GM23338 (cell line): ENCODE results near the gene GPR26. TPM values are rescaled to one million over a fixed set of nuclear protein-coding genes. Genes with fewer than 3 reads are reported as not detected.

ENCODE experiments used
- ATAC-seq: fragments of 200-7000 bp; cut with Tn5 transposase; 3 replicates; pipeline ENCODE4 v1.9.1; 2020
- DNase-seq: peaks from one replicate; pipeline ENCODE4 v3.0.0-alpha.2; 2015; ENCODE audit warnings: low spot score
- H2AFZ ChIP-seq: fragments of 200-600 bp; sonication (generic); 2 replicates; pipeline ENCODE4 v1.8.0; 2016; ENCODE audit warnings: antibody characterized with exemption, mild to moderate bottlenecking, moderate library complexity
- H3F3A ChIP-seq: fragments of 200-600 bp; sonication (generic); replicated peaks from 2 replicates; pipeline ENCODE4 v1.8.0; 2017; ENCODE audit warnings: antibody characterized with exemption, mixed run types, low read depth
- H3K27ac ChIP-seq: fragments of 200-600 bp; sonication (generic); 2 replicates; pipeline ENCODE4 v1.6.1; 2016; ENCODE audit warnings: low read depth
- H3K27me3 ChIP-seq: fragments of 200-600 bp; sonication (generic); 2 replicates; pipeline ENCODE4 v1.8.0; 2016; ENCODE audit warnings: mild to moderate bottlenecking, mixed run types, moderate library complexity; ENCODE audit not compliant: insufficient read depth
- H3K36me3 ChIP-seq: fragments of 200-600 bp; sonication (generic); 2 replicates; pipeline ENCODE4 v1.8.0; 2016; ENCODE audit warnings: mild to moderate bottlenecking; ENCODE audit not compliant: insufficient read depth
- H3K4me1 ChIP-seq: fragments of 200-600 bp; sonication (generic); 2 replicates; pipeline ENCODE4 v1.8.0; 2016; ENCODE audit warnings: mild to moderate bottlenecking, moderate library complexity; ENCODE audit not compliant: insufficient read depth
- H3K4me2 ChIP-seq: fragments of 200-600 bp; sonication (generic); 2 replicates; pipeline ENCODE4 v1.7.1; 2017; ENCODE audit warnings: mixed run types
- H3K4me3 ChIP-seq: fragments of 200-600 bp; sonication (generic); 2 replicates; pipeline ENCODE4 v1.6.1; 2016; ENCODE audit warnings: mixed run types
- H3K79me2 ChIP-seq: fragments of 200-600 bp; sonication (generic); replicated peaks from 2 replicates; pipeline ENCODE4 v1.8.0; 2017; ENCODE audit warnings: mild to moderate bottlenecking; ENCODE audit not compliant: insufficient read depth
- H3K9me2 ChIP-seq: fragments of 200-600 bp; sonication (generic); 2 replicates; pipeline ENCODE4 v1.8.0; 2017; ENCODE audit not compliant: insufficient read depth
- H4K20me1 ChIP-seq: fragments of 200-600 bp; sonication (generic); replicated peaks from 2 replicates; pipeline ENCODE4 v1.8.0; 2017; ENCODE audit warnings: mild to moderate bottlenecking; ENCODE audit not compliant: insufficient read depth
- H3K27ac Mint-ChIP-seq: 2 replicates; pipeline ENCODE4 v1.8.0; 2020; ENCODE audit warnings: inconsistent platforms, mild to moderate bottlenecking, moderate library complexity, mixed read lengths
- H3K27me3 Mint-ChIP-seq: 3 replicates; pipeline ENCODE4 v1.8.0; 2022; ENCODE audit warnings: low read depth, mild to moderate bottlenecking, moderate library complexity, mixed read lengths, inconsistent platforms; ENCODE audit not compliant: insufficient read depth, poor library complexity
- H3K36me3 Mint-ChIP-seq: 3 replicates; pipeline ENCODE4 v1.8.0; 2021; ENCODE audit warnings: low read depth, mild to moderate bottlenecking, inconsistent platforms, moderate library complexity, mixed read lengths
- H3K4me1 Mint-ChIP-seq: 3 replicates; pipeline ENCODE4 v1.8.0; 2020; ENCODE audit warnings: mild to moderate bottlenecking, inconsistent platforms, mixed read lengths
- H3K4me3 Mint-ChIP-seq: 3 replicates; pipeline ENCODE4 v1.8.0; 2021; ENCODE audit warnings: moderate library complexity, mild to moderate bottlenecking, inconsistent platforms, mixed read lengths
- H3K9me3 Mint-ChIP-seq: 3 replicates; pipeline ENCODE4 v1.8.0; 2020; ENCODE audit warnings: moderate library complexity, mild to moderate bottlenecking, inconsistent platforms, mixed read lengths
- CREB1 ChIP-seq: fragments of 250-450 bp; sonication (Bioruptor Pico); IDR thresholded peaks from 2 replicates; pipeline ENCODE4 v1.5.0; 2020; ENCODE audit warnings: low read depth, mild to moderate bottlenecking, moderate library complexity
- EZH2 ChIP-seq: fragments of 200-600 bp; sonication (generic); IDR thresholded peaks from one replicate; pipeline ENCODE4 v1.8.0; 2017; ENCODE audit warnings: antibody characterized with exemption, mild to moderate bottlenecking, low read depth; ENCODE audit not compliant: unreplicated experiment
- EZH2phosphoT487 ChIP-seq: fragments of 200-600 bp; sonication (generic); IDR thresholded peaks from one replicate; pipeline ENCODE4 v1.8.1; 2018; ENCODE audit warnings: antibody characterized with exemption; ENCODE audit not compliant: unreplicated experiment
- JUNB ChIP-seq: IDR thresholded peaks from one replicate; pipeline ENCODE4 v1.6.1; 2016; ENCODE audit warnings: antibody characterized with exemption; ENCODE audit not compliant: unreplicated experiment
- NANOG ChIP-seq: IDR thresholded peaks from 2 replicates; pipeline ENCODE4 v1.6.1; 2016; ENCODE audit warnings: antibody characterized with exemption, borderline replicate concordance
- POLR2AphosphoS5 ChIP-seq: IDR thresholded peaks from 2 replicates; pipeline ENCODE4 v1.6.1; 2016; ENCODE audit warnings: antibody characterized with exemption, low read depth
- STAT1 ChIP-seq: IDR thresholded peaks from one replicate; pipeline ENCODE4 v1.6.1; 2016; ENCODE audit warnings: antibody characterized with exemption; ENCODE audit not compliant: unreplicated experiment
- ZNF114 ChIP-seq: fragments of 250-450 bp; sonication (Bioruptor Pico); IDR thresholded peaks from 2 replicates; pipeline ENCODE4 v1.5.0; 2020; ENCODE audit warnings: mild to moderate bottlenecking, moderate library complexity
- ZNF331 ChIP-seq: fragments of 250-450 bp; sonication (Bioruptor Pico); IDR thresholded peaks from 2 replicates; pipeline ENCODE4 v1.5.0; 2020; ENCODE audit warnings: low read depth, mild to moderate bottlenecking, moderate library complexity
- polyA plus RNA-seq: library from polyadenylated mRNA; unstranded; fragments of >200 nt; fragmentation: Nextera tagmentation; extraction: Ambion mirVana; gene quantifications from 2 replicates; pipeline ENCODE4 v1.2.1, GENCODE V29; 2016
- total RNA-seq: library from RNA; depleted of rRNA; stranded (reverse); fragments of >200 nt; shearing (Covaris generic); gene quantifications from 2 replicates; pipeline ENCODE4 v1.2.3, GENCODE V29; 2014
- TF ChIP-seq, protein P1 (sequence below): IDR thresholded peaks from 2 replicates; pipeline ENCODE4 v1.6.1; 2016; ENCODE audit warnings: antibody characterized with exemption
- TF ChIP-seq, protein P2 (sequence below), 2 experiments: fragments of 200-600 bp in 1 of 2; sonication (generic) in 1 of 2; conservative IDR thresholded peaks; 2 replicates each; pipeline versions ENCODE4 v1.5.1 to v1.6.1; 2016 to 2017; ENCODE audit warnings: antibody characterized with exemption in 2 of 2, low read depth in 2 of 2, mild to moderate bottlenecking in 2 of 2, moderate library complexity in 1 of 2
- TF ChIP-seq, protein P3 (sequence below): IDR thresholded peaks from one replicate; pipeline ENCODE4 v1.6.1; 2018; ENCODE audit warnings: antibody characterized with exemption; ENCODE audit not compliant: unreplicated experiment
- TF ChIP-seq, protein P4 (sequence below): fragments of 250-450 bp; sonication (Bioruptor Pico); IDR thresholded peaks from 2 replicates; pipeline ENCODE4 v1.5.0; 2020; ENCODE audit warnings: mild to moderate bottlenecking, moderate library complexity

GPR26 gene
- total and polyA plus RNA-seq, 2 experiments from 2014 or later = 0.06 to 0.07 TPM

DNA sequence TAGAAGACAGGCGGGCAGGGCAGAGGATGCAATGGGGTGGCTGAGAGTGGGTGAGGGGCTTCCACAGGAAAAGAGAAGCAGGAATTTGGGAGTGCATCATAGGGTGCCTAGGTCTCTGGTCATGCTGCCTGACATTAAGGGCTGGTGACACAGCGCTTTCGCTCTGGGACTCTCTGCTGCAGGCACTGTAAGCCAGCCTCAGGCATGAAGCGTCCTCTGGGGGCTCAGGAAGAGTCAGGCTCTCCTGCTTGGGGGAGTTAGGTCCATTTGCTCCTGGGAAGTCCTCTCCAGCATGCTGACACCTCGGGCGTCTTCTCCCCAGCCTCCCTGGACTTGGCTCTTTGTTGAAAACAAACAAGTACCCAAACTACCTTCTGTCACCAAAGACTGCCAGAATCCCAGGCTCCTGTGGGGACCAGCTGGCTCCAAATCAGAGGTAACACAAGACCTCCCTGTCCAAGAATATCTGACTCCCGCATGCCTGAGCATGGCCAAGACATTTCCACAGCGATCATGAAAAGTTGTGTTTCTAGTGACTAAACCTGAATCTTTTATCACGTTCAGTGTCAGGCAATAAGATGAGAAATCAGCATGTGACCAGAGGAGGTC, 55.4 kb downstream of the GPR26 start:
- Histone ChIP-seq H3K4me1 (no peaks in the 10 kb centered on the region), H2AFZ (no peak overlapping the region), H3F3A (no peaks in the 10 kb centered on the region), H4K20me1 (no peaks in the 10 kb centered on the region), H3K27ac (no peak overlapping the region), H3K79me2 (no peaks in the 10 kb centered on the region), H3K36me3 (no peaks in the 10 kb centered on the region), H3K9me2 (no peaks in the 10 kb centered on the region; the same call in 1 of the 2 replicates), H3K27me3 (no peaks in the 10 kb centered on the region), H3K4me2 (no peak overlapping the region), H3K4me3 (no peak overlapping the region)
- H3K36me3 Mint-ChIP-seq = no peaks in the 10 kb centered on the region
- TF ChIP-seq, protein P1, sequence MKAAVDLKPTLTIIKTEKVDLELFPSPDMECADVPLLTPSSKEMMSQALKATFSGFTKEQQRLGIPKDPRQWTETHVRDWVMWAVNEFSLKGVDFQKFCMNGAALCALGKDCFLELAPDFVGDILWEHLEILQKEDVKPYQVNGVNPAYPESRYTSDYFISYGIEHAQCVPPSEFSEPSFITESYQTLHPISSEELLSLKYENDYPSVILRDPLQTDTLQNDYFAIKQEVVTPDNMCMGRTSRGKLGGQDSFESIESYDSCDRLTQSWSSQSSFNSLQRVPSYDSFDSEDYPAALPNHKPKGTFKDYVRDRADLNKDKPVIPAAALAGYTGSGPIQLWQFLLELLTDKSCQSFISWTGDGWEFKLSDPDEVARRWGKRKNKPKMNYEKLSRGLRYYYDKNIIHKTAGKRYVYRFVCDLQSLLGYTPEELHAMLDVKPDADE = no peak
- TF ChIP-seq, protein P2, sequence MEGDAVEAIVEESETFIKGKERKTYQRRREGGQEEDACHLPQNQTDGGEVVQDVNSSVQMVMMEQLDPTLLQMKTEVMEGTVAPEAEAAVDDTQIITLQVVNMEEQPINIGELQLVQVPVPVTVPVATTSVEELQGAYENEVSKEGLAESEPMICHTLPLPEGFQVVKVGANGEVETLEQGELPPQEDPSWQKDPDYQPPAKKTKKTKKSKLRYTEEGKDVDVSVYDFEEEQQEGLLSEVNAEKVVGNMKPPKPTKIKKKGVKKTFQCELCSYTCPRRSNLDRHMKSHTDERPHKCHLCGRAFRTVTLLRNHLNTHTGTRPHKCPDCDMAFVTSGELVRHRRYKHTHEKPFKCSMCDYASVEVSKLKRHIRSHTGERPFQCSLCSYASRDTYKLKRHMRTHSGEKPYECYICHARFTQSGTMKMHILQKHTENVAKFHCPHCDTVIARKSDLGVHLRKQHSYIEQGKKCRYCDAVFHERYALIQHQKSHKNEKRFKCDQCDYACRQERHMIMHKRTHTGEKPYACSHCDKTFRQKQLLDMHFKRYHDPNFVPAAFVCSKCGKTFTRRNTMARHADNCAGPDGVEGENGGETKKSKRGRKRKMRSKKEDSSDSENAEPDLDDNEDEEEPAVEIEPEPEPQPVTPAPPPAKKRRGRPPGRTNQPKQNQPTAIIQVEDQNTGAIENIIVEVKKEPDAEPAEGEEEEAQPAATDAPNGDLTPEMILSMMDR (conservative IDR thresholded peaks at IDR 0.05; ENCODE audit: low read depth in 2 of 2) = no peak
- TF ChIP-seq ZNF114 (CRISPR knock-in tag) (no peak), CREB1 (CRISPR knock-in tag) (no peak), JUNB (no peak), POLR2AphosphoS5 (no peak), STAT1 (no peak), ZNF331 (CRISPR knock-in tag) (no peak), EZH2 (no peak), NANOG (no peak), EZH2phosphoT487 (no peak)
- TF ChIP-seq, protein P3, sequence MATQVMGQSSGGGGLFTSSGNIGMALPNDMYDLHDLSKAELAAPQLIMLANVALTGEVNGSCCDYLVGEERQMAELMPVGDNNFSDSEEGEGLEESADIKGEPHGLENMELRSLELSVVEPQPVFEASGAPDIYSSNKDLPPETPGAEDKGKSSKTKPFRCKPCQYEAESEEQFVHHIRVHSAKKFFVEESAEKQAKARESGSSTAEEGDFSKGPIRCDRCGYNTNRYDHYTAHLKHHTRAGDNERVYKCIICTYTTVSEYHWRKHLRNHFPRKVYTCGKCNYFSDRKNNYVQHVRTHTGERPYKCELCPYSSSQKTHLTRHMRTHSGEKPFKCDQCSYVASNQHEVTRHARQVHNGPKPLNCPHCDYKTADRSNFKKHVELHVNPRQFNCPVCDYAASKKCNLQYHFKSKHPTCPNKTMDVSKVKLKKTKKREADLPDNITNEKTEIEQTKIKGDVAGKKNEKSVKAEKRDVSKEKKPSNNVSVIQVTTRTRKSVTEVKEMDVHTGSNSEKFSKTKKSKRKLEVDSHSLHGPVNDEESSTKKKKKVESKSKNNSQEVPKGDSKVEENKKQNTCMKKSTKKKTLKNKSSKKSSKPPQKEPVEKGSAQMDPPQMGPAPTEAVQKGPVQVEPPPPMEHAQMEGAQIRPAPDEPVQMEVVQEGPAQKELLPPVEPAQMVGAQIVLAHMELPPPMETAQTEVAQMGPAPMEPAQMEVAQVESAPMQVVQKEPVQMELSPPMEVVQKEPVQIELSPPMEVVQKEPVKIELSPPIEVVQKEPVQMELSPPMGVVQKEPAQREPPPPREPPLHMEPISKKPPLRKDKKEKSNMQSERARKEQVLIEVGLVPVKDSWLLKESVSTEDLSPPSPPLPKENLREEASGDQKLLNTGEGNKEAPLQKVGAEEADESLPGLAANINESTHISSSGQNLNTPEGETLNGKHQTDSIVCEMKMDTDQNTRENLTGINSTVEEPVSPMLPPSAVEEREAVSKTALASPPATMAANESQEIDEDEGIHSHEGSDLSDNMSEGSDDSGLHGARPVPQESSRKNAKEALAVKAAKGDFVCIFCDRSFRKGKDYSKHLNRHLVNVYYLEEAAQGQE = no peak
- TF ChIP-seq, protein P4, sequence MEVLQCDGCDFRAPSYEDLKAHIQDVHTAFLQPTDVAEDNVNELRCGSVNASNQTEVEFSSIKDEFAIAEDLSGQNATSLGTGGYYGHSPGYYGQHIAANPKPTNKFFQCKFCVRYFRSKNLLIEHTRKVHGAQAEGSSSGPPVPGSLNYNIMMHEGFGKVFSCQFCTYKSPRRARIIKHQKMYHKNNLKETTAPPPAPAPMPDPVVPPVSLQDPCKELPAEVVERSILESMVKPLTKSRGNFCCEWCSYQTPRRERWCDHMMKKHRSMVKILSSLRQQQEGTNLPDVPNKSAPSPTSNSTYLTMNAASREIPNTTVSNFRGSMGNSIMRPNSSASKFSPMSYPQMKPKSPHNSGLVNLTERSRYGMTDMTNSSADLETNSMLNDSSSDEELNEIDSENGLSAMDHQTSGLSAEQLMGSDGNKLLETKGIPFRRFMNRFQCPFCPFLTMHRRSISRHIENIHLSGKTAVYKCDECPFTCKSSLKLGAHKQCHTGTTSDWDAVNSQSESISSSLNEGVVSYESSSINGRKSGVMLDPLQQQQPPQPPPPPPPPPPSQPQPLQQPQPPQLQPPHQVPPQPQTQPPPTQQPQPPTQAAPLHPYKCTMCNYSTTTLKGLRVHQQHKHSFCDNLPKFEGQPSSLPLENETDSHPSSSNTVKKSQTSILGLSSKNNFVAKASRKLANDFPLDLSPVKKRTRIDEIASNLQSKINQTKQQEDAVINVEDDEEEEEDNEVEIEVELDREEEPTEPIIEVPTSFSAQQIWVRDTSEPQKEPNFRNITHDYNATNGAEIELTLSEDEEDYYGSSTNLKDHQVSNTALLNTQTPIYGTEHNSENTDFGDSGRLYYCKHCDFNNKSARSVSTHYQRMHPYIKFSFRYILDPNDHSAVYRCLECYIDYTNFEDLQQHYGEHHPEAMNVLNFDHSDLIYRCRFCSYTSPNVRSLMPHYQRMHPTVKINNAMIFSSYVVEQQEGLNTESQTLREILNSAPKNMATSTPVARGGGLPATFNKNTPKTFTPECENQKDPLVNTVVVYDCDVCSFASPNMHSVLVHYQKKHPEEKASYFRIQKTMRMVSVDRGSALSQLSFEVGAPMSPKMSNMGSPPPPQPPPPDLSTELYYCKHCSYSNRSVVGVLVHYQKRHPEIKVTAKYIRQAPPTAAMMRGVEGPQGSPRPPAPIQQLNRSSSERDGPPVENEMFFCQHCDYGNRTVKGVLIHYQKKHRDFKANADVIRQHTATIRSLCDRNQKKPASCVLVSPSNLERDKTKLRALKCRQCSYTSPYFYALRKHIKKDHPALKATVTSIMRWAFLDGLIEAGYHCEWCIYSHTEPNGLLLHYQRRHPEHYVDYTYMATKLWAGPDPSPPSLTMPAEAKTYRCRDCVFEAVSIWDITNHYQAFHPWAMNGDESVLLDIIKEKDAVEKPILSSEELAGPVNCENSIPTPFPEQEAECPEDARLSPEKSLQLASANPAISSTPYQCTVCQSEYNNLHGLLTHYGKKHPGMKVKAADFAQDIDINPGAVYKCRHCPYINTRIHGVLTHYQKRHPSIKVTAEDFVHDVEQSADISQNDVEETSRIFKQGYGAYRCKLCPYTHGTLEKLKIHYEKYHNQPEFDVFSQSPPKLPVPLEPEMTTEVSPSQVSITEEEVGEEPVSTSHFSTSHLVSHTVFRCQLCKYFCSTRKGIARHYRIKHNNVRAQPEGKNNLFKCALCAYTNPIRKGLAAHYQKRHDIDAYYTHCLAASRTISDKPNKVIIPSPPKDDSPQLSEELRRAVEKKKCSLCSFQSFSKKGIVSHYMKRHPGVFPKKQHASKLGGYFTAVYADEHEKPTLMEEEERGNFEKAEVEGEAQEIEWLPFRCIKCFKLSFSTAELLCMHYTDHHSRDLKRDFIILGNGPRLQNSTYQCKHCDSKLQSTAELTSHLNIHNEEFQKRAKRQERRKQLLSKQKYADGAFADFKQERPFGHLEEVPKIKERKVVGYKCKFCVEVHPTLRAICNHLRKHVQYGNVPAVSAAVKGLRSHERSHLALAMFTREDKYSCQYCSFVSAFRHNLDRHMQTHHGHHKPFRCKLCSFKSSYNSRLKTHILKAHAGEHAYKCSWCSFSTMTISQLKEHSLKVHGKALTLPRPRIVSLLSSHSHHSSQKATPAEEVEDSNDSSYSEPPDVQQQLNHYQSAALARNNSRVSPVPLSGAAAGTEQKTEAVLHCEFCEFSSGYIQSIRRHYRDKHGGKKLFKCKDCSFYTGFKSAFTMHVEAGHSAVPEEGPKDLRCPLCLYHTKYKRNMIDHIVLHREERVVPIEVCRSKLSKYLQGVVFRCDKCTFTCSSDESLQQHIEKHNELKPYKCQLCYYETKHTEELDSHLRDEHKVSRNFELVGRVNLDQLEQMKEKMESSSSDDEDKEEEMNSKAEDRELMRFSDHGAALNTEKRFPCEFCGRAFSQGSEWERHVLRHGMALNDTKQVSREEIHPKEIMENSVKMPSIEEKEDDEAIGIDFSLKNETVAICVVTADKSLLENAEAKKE (CRISPR knock-in tag) = no peak
- DNase-seq = no peak
- H3K27ac Mint-ChIP-seq = no peak overlapping the region
- peaks cover 5% of the 10 kb centered on the region for H3K9me3 Mint-ChIP-seq
- H3K27me3 Mint-ChIP-seq = peaks cover 6% of the 10 kb centered on the region
- no peak for ATAC-seq
- no peak overlapping the region for H3K4me3 Mint-ChIP-seq
- no peaks in the 10 kb centered on the region for H3K4me1 Mint-ChIP-seq
